Smooth muscle cell of the brain vasculature (primary cell): ENCODE measurements around the gene SUPT3H.

Experiments used
- DNase-seq: peaks from one replicate; pipeline ENCODE4 v3.0.0-alpha.2; 2012; ENCODE audit warnings: low read depth, low spot score

The SUPT3H gene

DNA sequence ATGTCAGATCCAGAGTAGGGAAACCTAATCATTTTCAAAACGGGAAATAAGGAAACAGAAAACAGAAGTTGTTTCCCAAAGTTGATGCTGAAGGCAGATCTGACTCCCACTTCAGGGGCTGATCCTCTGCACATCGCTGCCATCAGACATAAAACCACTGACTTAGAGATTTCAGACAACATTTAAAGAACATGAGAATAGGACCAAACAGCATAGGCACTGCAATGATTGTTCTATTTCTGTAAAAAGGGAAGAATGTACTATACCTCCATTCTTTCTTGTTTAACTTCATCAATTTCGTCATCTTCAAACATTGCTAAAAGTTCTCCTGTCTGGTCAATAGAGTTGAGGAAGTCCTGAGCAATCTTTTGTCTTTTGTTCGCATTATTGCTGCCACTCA is 374.3 kb downstream of the SUPT3H start:
- DNase-seq, result no peak

DNA sequence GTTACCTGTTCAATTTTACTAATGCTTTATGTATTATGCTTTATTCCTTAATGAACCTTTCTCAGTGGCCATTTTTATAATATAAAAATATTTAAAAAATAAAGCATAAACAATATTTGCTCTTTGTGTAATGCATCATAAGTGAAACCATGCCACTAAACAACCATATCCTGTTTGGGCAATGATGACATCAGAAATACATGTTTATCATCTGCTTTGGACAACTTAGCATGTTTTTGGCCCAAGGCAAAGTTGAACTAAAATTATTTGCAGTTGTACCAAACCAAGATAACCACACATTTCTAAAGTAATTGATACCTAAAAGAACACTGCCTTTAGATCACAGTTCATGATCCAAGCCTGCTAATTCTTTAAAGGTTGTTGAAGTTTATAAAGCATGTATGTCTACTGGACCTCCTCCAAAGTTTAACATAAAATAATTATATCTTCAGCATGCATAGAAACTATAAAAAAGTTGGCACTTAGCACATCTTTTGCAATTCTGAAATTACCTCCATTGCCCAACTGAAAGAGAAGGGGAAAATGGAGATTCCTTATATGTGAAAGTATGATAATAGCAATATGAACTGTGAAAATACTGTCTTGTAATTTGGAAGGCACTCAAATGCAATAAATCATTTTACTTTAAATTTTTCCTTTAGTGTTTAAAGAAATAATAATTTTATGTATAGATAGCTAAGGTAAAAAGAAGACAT is 375.2 kb downstream of the SUPT3H start:
- DNase-seq, result no peak

DNA sequence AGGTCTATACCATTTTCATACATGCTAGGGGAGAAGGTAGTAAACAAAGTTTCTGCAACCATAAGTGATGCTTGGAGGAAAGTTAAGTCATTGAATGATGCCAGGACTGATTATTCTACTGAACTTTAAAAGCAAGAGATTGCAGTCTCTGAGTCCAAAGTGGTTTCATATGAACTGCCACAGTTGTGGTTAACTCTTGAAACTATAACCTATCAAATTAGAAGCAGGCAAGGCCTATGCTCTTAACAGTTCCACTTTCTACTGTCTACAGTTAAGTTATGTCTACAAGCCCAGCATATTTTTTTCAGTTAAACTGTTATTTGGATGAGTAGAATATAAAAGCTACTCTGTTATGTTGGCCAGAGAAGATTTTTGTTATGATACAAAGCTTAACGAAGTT is 376.1 kb downstream of the SUPT3H start:
- no peak for DNase-seq

DNA sequence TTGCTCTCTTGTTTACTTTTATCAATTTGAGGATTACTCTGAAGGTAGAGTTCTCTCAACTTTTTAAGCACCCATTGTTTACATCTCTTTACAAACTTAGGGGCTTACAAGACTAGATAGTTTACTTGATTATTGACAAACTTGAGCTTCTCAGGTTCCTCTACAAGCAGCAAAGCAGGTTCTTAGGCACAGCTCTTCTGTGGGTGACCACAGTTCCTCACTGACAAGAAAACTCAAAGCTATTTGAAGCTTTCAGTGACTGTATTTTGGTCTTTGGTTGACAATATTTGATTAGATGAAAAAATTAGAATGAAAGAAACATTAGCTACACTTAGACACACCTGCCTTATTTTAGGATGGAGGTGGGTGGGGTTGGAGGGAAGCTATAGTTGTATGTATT is 376.9 kb downstream of the SUPT3H start:
- DNase-seq, result no peak

DNA sequence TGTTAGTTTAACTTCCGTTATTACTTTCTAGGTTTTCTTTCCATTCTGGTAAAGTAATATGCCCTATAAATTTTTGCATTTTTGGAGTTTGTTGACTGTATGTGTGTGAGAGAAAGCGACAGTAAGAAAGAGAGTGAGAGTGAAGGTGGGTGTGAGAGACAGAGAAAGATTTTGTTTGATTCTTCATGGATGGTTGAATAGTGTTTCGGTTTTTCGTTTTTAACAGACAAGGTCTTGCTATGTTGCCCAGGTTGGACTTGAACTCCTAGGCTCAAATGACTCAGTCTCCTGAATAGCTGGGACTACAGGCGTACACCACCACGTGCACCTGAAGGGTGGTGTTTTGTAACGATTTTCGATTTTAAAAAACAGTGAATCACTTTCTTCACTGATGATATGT is 378.7 kb downstream of the SUPT3H start:
- no peak for DNase-seq

DNA sequence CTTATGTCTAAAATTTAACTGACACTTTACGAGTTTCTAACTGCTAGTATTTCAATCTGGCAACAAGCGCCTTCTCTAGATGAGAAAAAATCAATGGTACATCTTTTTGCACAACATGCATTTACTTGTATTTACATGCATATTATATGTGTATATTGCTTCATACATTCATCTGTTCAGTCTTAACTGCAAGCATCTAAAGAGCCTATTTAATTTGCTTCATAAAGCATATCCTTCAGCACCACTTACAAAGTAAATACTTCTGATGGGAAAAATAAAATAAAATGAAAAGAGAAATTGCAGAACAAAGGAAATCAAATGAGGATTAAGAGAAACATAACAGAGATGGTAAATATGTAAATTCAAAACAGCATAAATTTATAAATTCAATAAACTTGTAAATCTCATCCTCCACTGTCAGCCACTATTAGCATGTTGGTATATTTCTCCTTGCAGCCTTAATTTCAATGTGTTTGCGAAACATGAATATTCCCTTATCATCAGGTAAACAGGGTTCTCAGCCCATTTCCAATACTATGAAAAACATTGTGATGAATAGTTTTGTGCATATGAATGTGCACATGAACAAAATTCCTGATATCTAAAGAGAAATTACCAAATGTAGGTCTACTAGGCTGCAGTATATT is 382.1 kb downstream of the SUPT3H start:
- DNase-seq, result no peak

DNA sequence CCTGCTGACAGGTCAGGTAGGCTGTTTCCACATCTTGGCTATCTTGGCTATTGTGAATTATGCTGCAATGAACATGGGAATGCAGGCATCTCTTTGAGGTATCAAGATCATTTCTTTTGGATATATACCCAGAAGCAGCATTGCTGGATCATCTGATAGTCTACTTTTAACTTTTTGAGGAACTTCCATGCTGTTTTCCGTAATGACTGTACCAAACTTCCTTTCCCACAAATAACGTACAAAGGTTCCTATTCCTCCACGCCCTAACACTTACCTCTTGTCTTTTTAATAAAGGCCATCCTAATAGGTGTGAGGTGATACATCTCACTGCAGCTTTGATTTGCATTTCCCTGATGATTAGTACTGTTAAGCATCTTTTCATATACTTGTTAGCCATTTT is 388.3 kb downstream of the SUPT3H start:
- DNase-seq, result no peak

DNA sequence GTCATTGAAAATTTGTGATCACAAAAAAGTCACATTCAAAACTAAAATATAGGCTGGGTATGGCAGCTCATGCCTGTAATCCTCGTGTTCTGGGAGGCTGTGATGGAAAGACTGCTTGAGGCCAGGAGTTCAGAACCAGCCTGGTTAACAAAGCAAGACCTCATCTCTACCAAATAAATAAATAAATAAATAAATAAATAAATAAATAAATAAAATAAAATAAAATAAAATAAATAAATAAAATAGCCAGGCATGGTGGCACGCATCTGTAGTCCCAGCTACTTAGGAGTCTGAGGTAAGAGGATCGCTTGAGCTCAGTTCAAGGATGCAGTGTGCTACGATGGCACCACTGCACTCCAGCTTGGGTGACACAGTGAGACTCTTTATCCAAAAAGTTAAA is 392.7 kb downstream of the SUPT3H start:
- DNase-seq, result no peak

DNA sequence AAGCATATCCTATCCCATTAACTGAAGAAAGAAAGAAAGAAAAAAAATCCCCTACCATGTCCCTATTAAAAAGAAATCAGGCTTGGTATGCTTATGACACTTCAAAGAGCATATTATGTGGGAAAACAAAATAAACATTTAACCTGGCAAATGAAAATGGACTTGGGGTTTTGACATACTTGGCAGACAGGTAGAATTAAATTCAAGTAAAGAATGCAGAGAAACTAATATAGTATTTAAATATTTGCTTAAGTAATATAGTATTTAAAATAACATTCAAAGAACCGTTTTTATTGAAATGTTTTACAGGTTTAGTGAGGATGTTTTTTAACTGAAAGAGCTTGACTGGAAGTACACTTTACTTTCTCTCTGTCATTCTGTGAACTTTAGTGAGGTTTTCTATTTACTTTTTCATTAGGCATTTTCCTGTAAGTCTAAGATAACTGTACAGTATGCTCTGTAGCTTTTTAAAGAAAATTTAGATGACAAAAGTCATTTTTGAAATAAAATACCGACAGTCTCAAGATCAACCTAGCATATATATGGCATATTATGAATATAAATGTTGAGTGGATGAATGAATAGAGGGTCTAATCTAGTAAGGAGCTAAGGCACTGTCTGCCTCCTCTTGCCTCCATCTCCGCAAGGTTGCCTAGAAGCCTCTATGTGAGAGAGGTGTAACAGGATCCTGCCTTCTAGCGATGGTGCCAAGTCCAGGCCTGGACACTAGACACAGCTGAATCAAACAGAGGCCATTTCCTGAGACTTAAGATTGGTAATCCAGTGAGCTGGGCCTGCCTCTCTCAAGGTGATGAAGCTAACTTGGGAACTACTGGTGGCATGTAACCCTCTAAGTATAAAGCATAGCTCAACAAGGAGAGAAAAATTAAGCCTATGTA is 394.0 kb downstream of the SUPT3H start:
- no peak for DNase-seq

DNA sequence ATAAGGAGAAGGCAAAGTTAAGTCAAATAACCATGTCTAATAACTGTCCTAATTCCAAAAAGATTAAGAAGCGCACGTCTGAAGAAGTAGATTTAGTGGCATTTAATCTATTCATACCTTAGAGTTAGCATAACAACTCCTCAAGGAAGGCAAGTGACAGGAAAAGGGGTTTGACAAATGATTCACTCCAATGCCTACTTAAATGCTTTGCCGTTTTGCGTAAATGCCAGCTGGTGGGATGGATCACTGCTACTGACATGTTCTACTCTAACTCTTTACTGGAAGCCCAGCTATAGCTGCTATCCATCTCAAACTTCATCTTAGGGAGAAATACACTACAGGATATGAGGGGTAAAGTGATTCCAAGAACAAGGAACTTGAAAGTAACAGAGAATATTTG is 396.9 kb downstream of the SUPT3H start:
- no peak for DNase-seq

DNA sequence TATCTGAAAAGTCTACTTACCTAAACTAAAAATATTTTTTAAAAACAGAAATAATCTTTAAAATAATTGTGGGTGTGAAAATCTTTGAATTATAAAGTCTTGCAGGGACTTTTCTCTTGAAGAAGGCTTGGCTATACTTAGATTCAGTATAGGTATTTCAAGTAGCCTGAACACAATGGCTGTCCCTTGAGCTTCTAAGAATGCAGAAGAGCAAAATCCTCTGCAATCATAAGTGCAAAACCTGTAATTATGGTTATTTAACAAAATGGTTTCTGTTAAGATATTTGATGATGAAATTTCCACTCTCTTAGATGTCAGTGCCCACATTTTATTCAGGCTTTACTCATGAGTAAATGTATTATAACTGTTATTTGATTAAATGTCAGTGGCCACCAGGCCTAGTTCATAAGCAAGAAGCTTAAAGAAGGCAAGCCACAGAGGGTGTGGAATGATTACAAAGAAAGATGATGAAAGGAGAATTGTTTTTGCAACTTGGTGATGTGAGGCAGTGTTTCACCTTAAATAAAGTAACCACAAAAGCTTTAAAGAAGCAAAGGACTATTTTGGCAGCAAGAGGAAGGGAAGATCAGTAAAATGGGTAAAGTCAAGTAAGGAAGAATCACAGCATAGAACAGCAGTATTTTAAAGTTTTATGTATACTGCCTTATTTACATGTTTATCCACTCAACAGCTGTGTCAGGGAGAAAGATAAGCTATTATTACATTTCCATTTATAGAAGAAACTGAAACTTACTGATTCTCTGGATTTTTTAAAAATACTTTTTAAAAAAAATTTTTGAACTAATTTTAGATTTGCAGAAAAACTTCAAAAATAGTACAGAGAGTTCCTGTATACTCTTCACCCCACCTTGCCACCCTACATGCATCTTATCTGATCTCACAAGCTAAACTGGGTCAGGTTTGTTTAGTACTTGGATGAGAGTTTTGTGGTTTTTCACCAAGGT is 400.8 kb downstream of the SUPT3H start:
- DNase-seq, result no peak

DNA sequence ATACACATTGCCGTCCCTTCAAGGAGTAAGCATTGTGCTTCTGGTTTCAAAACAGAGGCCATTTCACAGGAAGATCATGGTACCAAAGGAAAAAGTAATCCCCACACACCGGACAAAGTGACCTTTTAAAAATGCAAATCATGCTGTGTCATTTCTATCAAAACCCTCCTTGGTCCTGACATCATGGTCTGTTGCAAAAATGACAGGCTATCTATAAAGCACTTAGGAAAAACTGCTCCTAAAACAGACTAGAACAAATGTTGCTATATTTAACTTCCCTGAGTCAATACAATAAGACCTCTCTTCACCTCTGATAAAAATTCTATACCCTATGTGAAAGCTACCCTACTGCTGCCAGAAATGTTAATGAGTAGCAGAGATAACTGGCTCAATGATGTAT is 403.2 kb downstream of the SUPT3H start:
- no peak for DNase-seq

DNA sequence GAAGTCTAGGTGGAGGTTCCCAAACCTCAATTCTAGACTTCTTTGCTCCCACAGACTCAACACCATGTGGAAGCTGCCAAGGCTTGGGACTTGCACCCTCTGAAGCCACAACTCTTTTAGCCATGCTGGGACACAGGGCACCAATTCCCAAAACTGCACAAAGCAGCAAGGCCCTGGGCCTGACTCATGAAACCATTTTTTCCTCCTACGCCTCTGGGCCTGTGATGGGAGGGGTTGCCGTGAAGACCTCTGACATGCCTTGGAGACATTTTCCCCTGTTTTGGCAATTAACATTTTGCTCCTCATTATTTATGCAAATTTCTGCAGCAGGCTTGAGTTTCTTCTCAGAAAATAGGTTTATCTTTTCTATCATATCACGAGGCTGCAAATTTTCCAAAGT is 405.0 kb downstream of the SUPT3H start:
- no peak for DNase-seq

DNA sequence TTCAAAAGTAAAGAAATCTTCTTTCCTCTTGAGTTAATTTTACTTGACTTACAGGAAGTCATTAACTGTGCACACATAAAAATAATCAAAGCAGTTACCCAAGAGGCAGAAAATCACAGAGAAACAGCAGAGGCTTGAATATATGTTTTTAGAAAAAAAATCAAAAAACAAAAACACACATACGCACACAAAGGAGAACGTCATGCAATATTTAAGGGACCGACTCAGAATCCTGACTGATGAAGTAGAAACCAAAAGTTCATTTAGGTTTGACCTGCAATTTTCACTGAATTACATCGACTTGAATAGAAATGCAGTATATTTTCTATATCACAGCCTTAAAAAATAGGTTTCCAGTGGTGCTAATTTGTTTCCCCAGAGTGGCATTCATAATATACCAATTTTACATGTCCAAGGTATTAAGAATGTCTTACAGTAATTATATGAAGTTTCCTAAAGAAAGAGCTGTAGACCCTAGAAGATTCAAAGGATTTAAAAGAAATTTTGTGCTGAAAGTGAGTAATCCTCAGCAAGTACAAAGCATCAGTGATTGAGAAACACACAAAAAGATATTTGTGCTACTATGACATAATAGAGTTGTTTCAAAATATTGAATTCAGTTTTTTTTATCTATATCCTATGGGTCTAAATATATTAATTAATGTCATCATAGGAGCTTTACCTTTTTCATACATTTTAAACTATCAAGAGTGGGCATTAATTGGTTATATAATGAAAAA is 408.1 kb downstream of the SUPT3H start:
- no peak for DNase-seq

DNA sequence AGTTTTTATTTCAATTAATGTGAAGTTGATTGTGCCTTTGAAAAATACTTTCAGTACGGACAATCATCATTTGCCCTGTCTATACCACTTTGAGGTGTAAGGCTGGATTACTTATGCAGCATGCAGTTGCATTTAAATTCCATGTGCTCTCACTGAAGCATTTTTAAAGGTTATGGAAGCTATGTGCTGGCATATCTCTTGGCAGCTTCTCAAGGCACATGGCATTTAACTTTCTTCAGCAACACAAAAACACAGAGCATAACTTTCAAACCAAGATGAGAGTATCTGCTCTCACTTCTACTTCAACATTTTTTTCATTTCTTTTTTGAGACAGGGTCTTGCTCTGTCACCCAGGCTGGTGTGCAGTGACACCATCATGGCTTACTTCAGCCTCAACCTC is 410.3 kb downstream of the SUPT3H start:
- no peak for DNase-seq

DNA sequence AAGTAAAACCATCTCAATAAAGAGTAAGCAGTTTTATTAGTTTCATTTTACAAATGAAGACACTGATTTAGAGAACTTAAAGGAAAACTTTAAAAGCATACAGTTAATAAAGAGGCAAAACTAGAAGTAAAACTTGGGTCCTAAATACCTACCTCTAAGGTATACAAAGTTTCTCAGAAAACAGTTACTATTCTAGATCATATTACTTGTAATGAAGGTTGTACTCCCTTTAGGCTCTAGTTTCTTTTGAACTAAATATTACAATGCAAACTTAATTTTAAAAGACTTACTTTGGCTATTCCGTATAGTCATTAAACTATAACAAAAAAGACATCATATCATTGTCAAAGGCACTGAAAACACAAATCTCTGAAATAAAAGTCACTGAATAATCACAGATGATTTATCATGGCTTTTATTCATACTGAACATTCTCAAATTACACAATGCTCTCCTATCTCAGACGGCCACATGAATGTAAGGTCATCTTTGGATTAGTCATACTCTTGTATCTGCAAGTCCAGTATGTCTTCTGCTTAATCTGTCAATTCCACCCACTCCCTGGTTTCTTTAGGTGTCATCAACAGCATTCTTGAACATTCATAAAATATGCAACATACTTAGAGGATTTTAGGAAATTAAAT is 411.2 kb downstream of the SUPT3H start:
- DNase-seq, result no peak

DNA sequence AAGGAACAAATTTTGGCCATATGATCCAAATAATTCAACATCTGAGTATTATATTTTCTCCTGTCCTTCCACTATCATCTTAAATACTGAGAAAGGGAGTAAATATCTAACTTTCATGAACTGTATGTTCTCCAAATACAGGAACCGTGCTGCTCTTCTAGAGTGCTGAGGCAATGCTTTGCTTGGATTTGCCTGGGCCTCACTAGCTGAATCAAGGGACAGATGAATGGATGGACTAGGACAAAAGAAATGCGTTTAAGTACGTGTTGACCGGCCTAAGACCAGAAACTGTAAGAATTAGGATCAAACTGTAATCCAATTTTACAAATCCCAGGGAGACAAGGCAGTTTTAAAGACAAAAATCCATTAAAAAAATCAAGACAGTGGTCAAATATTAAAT is 412.0 kb downstream of the SUPT3H start:
- no peak for DNase-seq

DNA sequence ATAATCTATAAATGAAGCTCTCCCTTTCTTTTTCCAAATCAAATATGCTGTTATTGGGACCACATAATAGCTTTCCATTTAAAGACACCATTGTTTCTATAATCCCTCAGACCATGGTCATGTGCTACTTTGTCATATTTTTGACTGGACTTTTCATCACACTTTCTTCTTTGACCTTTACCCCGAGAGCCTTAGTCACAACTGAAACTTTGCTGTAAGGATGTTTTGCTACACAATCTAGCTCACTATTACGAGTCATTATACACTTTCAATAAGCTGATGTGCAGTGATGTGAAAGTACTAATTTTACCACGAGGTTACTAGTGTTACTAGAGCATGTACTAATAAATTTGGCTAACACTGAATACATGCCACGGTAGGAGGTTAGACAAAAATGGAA is 416.8 kb downstream of the SUPT3H start:
- no peak for DNase-seq

DNA sequence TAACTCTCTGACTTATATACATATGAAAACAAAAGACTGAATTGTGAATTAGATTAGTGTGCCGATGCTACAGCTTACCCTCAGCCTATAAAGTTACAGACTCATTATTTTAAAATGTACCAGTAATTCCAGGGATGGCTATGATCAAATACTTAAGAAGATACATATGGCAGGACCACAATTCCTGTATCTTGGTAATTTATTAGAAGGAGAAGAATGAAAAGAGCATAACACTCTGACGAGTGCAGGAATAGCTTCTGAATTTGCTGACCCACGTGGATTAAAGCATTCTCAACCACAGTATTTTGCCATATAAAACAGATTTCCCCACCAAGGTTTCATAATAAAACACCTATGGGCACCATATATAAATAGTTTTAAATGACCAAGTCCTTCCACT is 418.1 kb downstream of the SUPT3H start:
- no peak for DNase-seq

DNA sequence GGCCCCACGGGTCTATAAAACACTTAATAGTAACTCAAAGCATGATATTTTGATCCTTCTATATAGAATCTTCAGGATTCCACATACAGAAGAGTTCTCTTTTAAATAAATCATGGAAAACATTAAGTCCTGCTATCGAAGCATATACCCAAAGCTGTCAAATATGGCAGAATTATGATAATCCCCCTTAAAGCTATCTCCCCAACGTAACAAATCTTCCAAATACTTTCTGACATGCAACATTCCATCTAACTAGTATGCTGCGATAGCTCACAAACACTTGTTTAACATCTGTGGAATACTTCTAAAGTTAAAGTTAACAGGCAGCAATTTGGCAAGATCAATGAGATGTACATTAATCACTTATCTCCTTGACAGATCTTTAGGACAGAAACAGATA is 420.6 kb downstream of the SUPT3H start:
- DNase-seq, result no peak
